ENCODE results near the gene ERRFI1.

DNA sequence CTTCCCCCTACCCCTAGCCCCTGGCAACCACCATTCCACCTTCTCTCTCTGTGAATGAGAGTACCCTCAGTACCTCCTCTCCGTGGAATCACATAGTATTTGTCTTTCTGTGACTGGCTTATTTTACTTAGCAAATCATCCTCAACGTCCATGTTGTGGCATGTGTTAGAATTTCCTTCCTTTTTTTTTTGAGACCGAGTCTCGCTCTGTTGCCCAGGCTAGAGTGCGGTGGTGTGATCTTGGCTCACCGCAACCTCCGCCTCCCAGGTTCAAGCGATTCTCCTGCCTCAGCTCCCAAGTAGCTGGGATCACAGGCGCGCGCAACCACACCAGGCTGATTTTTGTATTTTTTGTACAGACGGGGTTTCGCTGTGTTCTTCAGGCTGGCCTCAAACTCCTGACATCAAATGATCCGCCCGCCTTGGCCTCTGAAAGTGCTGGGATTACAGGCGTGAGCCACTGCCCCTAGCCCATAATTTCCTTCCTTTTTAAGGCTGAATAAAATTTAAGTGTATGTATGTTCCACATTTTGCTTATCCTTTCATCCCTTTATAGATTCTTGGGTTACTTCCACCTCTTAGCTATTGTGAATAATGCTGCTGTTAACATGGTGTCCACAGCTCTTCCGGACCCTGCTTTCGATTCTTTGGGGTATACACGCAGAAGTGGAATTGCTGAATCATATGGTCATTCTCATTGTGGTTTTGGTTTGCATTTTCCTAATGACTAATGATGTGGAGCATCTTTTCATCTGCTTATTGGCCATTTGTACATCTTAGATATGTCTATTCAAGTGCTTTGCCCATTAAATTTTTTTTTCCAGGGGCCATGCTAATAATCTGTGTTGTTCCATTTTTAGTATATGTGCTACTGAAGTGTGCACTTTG lies 32.3 kb downstream of the ERRFI1 start:
- no peak for TF ChIP-seq POLR2A (IDR thresholded peaks at IDR 0.05; ENCODE audit: low read depth, low read length)
- TF ChIP-seq, protein P1, sequence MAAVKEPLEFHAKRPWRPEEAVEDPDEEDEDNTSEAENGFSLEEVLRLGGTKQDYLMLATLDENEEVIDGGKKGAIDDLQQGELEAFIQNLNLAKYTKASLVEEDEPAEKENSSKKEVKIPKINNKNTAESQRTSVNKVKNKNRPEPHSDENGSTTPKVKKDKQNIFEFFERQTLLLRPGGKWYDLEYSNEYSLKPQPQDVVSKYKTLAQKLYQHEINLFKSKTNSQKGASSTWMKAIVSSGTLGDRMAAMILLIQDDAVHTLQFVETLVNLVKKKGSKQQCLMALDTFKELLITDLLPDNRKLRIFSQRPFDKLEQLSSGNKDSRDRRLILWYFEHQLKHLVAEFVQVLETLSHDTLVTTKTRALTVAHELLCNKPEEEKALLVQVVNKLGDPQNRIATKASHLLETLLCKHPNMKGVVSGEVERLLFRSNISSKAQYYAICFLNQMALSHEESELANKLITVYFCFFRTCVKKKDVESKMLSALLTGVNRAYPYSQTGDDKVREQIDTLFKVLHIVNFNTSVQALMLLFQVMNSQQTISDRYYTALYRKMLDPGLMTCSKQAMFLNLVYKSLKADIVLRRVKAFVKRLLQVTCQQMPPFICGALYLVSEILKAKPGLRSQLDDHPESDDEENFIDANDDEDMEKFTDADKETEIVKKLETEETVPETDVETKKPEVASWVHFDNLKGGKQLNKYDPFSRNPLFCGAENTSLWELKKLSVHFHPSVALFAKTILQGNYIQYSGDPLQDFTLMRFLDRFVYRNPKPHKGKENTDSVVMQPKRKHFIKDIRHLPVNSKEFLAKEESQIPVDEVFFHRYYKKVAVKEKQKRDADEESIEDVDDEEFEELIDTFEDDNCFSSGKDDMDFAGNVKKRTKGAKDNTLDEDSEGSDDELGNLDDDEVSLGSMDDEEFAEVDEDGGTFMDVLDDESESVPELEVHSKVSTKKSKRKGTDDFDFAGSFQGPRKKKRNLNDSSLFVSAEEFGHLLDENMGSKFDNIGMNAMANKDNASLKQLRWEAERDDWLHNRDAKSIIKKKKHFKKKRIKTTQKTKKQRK (IDR thresholded peaks at IDR 0.05; ENCODE audit: low read depth, low read length), result no peak
- TF ChIP-seq, protein P2, sequence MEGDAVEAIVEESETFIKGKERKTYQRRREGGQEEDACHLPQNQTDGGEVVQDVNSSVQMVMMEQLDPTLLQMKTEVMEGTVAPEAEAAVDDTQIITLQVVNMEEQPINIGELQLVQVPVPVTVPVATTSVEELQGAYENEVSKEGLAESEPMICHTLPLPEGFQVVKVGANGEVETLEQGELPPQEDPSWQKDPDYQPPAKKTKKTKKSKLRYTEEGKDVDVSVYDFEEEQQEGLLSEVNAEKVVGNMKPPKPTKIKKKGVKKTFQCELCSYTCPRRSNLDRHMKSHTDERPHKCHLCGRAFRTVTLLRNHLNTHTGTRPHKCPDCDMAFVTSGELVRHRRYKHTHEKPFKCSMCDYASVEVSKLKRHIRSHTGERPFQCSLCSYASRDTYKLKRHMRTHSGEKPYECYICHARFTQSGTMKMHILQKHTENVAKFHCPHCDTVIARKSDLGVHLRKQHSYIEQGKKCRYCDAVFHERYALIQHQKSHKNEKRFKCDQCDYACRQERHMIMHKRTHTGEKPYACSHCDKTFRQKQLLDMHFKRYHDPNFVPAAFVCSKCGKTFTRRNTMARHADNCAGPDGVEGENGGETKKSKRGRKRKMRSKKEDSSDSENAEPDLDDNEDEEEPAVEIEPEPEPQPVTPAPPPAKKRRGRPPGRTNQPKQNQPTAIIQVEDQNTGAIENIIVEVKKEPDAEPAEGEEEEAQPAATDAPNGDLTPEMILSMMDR (IDR thresholded peaks at IDR 0.05 in 2 of 3, conservative IDR thresholded peaks at IDR 0.05 in 1 of 3; ENCODE audit: control insufficient read depth in 2 of 3, extremely low read depth in 1 of 3, insufficient read depth in 1 of 3, low read depth in 3 of 3, low read length in 3 of 3), result no peak
- TF ChIP-seq BACH1 (IDR thresholded peaks at IDR 0.05; ENCODE audit: borderline replicate concordance), result peak; percentile 84; the same call in 1 of the 2 replicates
- no peak for TF ChIP-seq SMAD1 (IDR thresholded peaks at IDR 0.05; ENCODE audit: low read depth, partially characterized antibody)

All from GM12878 (cell line).